ENCODE data around the gene CTTNBP2. TPM values are rescaled to one million over a fixed set of nuclear protein-coding genes. Genes with fewer than 3 reads are reported as not detected.

The CTTNBP2 gene
- total RNA-seq: 10 to 100 TPM in 5 of 7 donors, 1 to 10 TPM in 2; 7.8 to 18.4 (median 10.7) TPM
- polyA plus RNA-seq: 1 to 10 TPM; 2.6 to 6.7 TPM
- long read RNA-seq, donor 1, partial matches to known transcripts: 3 of 3 reads
- long read RNA-seq, donor 1, other reads (novel, unspliced or antisense): 0 of 3 reads
- long read RNA-seq, donor 2: 0 reads
- long read RNA-seq, donor 3, full-length matches to known transcripts: 1 of 10 reads
- long read RNA-seq, donor 3, partial matches to known transcripts: 8 of 10 reads
- long read RNA-seq, donor 3, other reads (novel, unspliced or antisense): 1 of 10 reads

GRCh38 chr7:117873310-117874190 is at the start of gene CTTNBP2:
TSS of gene CTTNBP2 (minus strand) at chr7:117873441. CDS start at chr7:117873415, 26 bp downstream.
- H3K27me3 ChIP-seq: no peaks in the 10 kb centered on the region
- DNase-seq: peak; percentile 44 to 74 (median 58)
- H3K4me3 ChIP-seq: peak within 1 kb of the TSS; percentile 66
- TF ChIP-seq CTCF (IDR thresholded peaks at IDR 0.05) (no peak), POLR2A (IDR thresholded peaks at IDR 0.05) (no peak)
- 1 to 2% (median 2%) methylated on average over 28 to 87 of the region's 87 CpGs for WGBS, 3 donors
- intact Hi-C loops (cut with DNase I): no loop called here
- no peaks in the 10 kb centered on the region for H3K36me3 ChIP-seq
- H3K4me1 ChIP-seq (ENCODE audit: insufficient read depth): peaks cover 3% of the 10 kb centered on the region
- no peaks in the 10 kb centered on the region for H3K9me3 ChIP-seq
- peak within 1 kb of the TSS; percentile 6 to 78 for H3K27ac ChIP-seq

- H3K4me3 ChIP-seq: no peak overlapping the region
- no peak overlapping the region for H3K27ac ChIP-seq
- H3K4me1 ChIP-seq (ENCODE audit: insufficient read depth): no peaks in the 10 kb centered on the region
- TF ChIP-seq EP300 (IDR thresholded peaks at IDR 0.05) (no peak), CTCF (IDR thresholded peaks at IDR 0.05) (no peak), POLR2A (IDR thresholded peaks at IDR 0.05) (no peak)
- H3K36me3 ChIP-seq: no peaks in the 10 kb centered on the region
- intact Hi-C loops (cut with DNase I): no loop called here
- WGBS, 3 donors: 93 to 96% (median 95%) methylated on average over 2 of the region's 2 CpGs
- no peaks in the 10 kb centered on the region for H3K9me3 ChIP-seq
- H3K27me3 ChIP-seq: no peaks in the 10 kb centered on the region
- DNase-seq: no peak
Measured at GRCh38 chr7:117916309-117916708, 43.1 kb upstream of the CTTNBP2 start.

GRCh38 chr7:117912421-117912820 is 39.2 kb upstream of the CTTNBP2 start:
- no peak for DNase-seq
- H3K27ac ChIP-seq: no peak overlapping the region
- 81 to 89% (median 84%) methylated on average over 2 of the region's 2 CpGs for WGBS, 3 donors
- intact Hi-C loops (cut with DNase I): no loop called here
- no peaks in the 10 kb centered on the region for H3K4me1 ChIP-seq (ENCODE audit: insufficient read depth)
- no peaks in the 10 kb centered on the region for H3K36me3 ChIP-seq
- H3K27me3 ChIP-seq: no peaks in the 10 kb centered on the region
- H3K4me3 ChIP-seq: no peak overlapping the region
- no peak for TF ChIP-seq EP300 (IDR thresholded peaks at IDR 0.05)
- TF ChIP-seq POLR2A (IDR thresholded peaks at IDR 0.05): no peak
- no peak for TF ChIP-seq CTCF (IDR thresholded peaks at IDR 0.05)
- H3K9me3 ChIP-seq: no peaks in the 10 kb centered on the region

- Histone ChIP-seq H3K4me3 (no peak overlapping the region), H3K9me3 (no peaks in the 10 kb centered on the region), H3K4me1 (ENCODE audit: insufficient read depth) (no peaks in the 10 kb centered on the region), H3K27ac (no peak overlapping the region), H3K36me3 (no peaks in the 10 kb centered on the region), H3K27me3 (no peaks in the 10 kb centered on the region)
- no peak for DNase-seq
- TF ChIP-seq POLR2A (IDR thresholded peaks at IDR 0.05): no peak
- TF ChIP-seq CTCF (IDR thresholded peaks at IDR 0.05): no peak
- no peak for TF ChIP-seq EP300 (IDR thresholded peaks at IDR 0.05)
- 58 to 83% (median 61%) methylated on average over 3 of the region's 3 CpGs for WGBS, 3 donors
- intact Hi-C loops (cut with DNase I): no loop called here
Measured at GRCh38 chr7:117908031-117908795, 35.0 kb upstream of the CTTNBP2 start.
